Activated naive CD8-positive, alpha-beta T cell treated with anti-CD3 and anti-CD28 coated beads, Interleukin-2, amount 10 ng/mL, durations not matched to agents 7 days and 5 days (primary cell): ENCODE measurements around the gene NUTF2. TPM values are rescaled to one million over a fixed set of nuclear protein-coding genes. Genes with fewer than 3 reads are reported as not detected.
"Not testable (repeated sequence)": the region's sequence is repeated elsewhere in the genome, so short reads cannot be mapped to it uniquely, and the experiment has no call there.

ENCODE experiments used
- ATAC-seq: fragments of 150-1000 bp; cut with Tn5 transposase; one replicate; pipeline ENCODE4 v1.10.0; 2021; ENCODE audit warnings: low read depth, moderate library complexity
- POLR2A ChIA-PET: fragments of 350-600 bp; sonication (Branson Sonifier 250); formaldehyde crosslinking; loops from one replicate; lab custom pipeline; 2021; ENCODE audit warnings: antibody characterized with exemption; lab: Charles Lee
- DNase-seq: peaks from one replicate; pipeline ENCODE4 v3.0.0; 2021
- H3K27ac Mint-ChIP-seq: one replicate; pipeline ENCODE4 v1.8.0; 2022; ENCODE audit warnings: mild to moderate bottlenecking, mixed read lengths
- H3K27me3 Mint-ChIP-seq: one replicate; pipeline ENCODE4 v1.8.0; 2022; ENCODE audit warnings: mild to moderate bottlenecking, moderate library complexity, mixed read lengths
- H3K36me3 Mint-ChIP-seq: one replicate; pipeline ENCODE4 v1.8.0; 2021; ENCODE audit warnings: mild to moderate bottlenecking, mixed read lengths
- H3K4me1 Mint-ChIP-seq: one replicate; pipeline ENCODE4 v1.8.0; 2021; ENCODE audit warnings: mixed read lengths
- H3K4me3 Mint-ChIP-seq: one replicate; pipeline ENCODE4 v1.8.0; 2022; ENCODE audit warnings: mild to moderate bottlenecking, moderate library complexity, mixed read lengths
- H3K9me3 Mint-ChIP-seq: one replicate; pipeline ENCODE4 v1.8.0; 2021; ENCODE audit warnings: mixed read lengths
- total RNA-seq, 2 experiments: library from RNA; stranded (reverse); gene quantifications; one replicate each; pipeline ENCODE4 v1.2.3, GENCODE V29; 2021

The NUTF2 gene
- total RNA-seq, 2 experiments from 2014 or later: 88.4 TPM

GRCh38 chr16:67820608-67821259, 26.0 kb upstream of the NUTF2 start:
- H3K36me3 Mint-ChIP-seq: no peaks in the 10 kb centered on the region
- H3K27me3 Mint-ChIP-seq: peaks cover 2% of the 10 kb centered on the region
- no peaks in the 10 kb centered on the region for H3K9me3 Mint-ChIP-seq
- H3K4me1 Mint-ChIP-seq: peaks cover 7% of the 10 kb centered on the region
- H3K27ac Mint-ChIP-seq: no peak overlapping the region
- DNase-seq (no peak), ATAC-seq (no peak)
- no peak overlapping the region for H3K4me3 Mint-ChIP-seq
- POLR2A ChIA-PET: no interaction called here

GRCh38 chr16:67822511-67822910, 24.2 kb upstream of the NUTF2 start:
- H3K4me3 Mint-ChIP-seq: no peak overlapping the region
- DNase-seq (no peak), ATAC-seq (no peak)
- no peaks in the 10 kb centered on the region for H3K27me3 Mint-ChIP-seq
- peaks cover 2% of the 10 kb centered on the region for H3K4me1 Mint-ChIP-seq
- no peak overlapping the region for H3K27ac Mint-ChIP-seq
- no peaks in the 10 kb centered on the region for H3K36me3 Mint-ChIP-seq
- POLR2A ChIA-PET: no interaction called here
- no peaks in the 10 kb centered on the region for H3K9me3 Mint-ChIP-seq

DNA sequence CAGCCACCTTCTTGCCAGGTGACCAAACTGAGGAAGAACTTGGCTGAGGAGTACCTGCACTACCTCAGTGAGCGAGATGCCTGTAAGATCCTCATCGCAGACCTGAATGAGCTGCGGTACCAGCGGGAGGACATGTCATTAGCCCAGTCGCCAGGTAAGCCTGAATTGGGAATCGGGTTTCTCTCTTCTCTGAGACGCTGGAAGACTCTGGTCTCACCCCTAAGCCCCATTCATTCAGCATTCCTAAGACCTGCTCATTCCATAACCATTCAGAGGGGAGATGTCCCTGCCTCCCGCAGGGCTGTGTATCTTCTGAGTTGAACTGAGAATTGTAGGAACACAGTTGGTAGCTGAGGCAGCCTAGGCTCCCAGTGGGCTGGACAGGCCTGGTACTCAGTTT, 21.6 kb upstream of the NUTF2 start:
- H3K27me3 Mint-ChIP-seq: no peaks in the 10 kb centered on the region

DNA sequence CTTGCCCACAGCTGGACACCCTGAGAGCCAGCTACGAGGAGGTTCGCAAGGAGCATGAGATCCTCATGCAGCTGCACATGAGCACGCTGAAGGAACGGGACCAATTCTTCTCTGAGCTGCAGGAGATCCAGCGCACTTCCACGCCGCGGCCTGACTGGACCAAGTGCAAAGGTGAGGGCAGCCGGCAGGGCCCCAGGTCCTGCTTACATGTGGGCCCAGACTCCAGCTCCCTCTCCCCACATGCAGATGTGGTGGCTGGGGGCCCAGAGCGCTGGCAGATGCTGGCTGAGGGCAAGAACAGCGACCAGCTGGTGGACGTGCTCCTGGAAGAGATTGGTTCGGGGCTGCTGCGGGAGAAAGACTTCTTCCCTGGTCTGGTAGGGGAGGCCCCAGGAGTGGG, 20.8 kb upstream of the NUTF2 start:
- H3K36me3 Mint-ChIP-seq: peaks cover 5% of the 10 kb centered on the region
- no peak overlapping the region for H3K27ac Mint-ChIP-seq
- no peaks in the 10 kb centered on the region for H3K9me3 Mint-ChIP-seq
- no peak for DNase-seq
- H3K4me3 Mint-ChIP-seq: no peak overlapping the region
- no peaks in the 10 kb centered on the region for H3K27me3 Mint-ChIP-seq
- POLR2A ChIA-PET: interaction anchor here (1.3 kb wide), 1 partner anchor 17 kb away, joined by 3 read pairs; no protein-coding TSS in a partner anchor
- H3K4me1 Mint-ChIP-seq: peaks cover 2% of the 10 kb centered on the region
- ATAC-seq: no peak

More for the DNA sequence above, 21.6 kb upstream of the NUTF2 start:
- H3K4me1 Mint-ChIP-seq: peaks cover 2% of the 10 kb centered on the region
- no peak overlapping the region for H3K4me3 Mint-ChIP-seq
- no peak overlapping the region for H3K27ac Mint-ChIP-seq
- H3K9me3 Mint-ChIP-seq: no peaks in the 10 kb centered on the region
- DNase-seq (no peak), ATAC-seq (no peak)
- POLR2A ChIA-PET: no interaction called here
- peaks cover 2% of the 10 kb centered on the region for H3K36me3 Mint-ChIP-seq

DNA sequence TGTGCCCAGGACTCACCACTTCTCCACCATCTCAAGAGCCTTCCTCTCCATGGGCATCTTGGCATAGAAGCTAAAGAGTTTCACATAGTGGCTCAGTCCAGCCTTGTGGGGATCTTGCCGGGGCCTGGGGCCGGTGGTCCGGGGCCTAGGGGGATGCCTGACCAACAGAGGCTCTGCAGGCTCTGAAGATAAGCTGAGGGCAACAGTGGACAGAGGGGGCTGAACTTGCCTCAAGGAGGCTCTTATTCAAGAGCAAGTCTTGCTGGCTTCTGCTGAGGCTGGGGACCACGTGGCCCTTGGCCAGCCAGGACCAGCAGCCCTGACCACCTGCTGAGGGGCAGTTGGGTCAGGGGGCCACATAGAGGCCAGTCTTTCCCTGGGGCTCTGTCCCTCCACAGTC, 18.1 kb upstream of the NUTF2 start:
- H3K9me3 Mint-ChIP-seq: no peaks in the 10 kb centered on the region
- H3K36me3 Mint-ChIP-seq: peaks cover 9% of the 10 kb centered on the region
- H3K27me3 Mint-ChIP-seq: no peaks in the 10 kb centered on the region
- POLR2A ChIA-PET: no interaction called here
- DNase-seq (no peak), ATAC-seq (no peak)
- H3K4me3 Mint-ChIP-seq: no peak overlapping the region
- H3K4me1 Mint-ChIP-seq: peaks cover 10% of the 10 kb centered on the region
- no peak overlapping the region for H3K27ac Mint-ChIP-seq

DNA sequence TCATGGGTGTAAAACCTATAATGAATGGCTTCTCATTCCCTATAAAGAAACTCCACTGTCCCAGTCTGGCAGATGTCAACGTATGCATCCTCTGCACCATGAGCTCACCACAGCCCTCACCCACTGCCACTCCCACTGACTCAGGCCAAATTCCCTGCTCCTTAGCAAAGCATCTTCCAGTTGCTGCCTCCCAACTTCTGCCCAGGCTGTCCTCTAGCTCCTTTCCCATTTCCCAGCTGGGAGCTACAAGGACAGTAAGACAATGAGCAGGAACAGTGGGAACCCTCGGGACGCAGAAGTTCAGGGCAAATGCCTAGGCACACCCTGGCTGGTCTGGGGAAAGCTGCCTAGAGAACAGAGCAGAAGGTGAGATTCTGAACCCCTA, 13.7 kb upstream of the NUTF2 start:
- POLR2A ChIA-PET: interaction anchor here (0.6 to 2.4 kb wide), 9 partner anchors 10 to 312 kb away, joined by 3 to 21 read pairs (median 6); partner anchors contain the start of genes CENPT, NUTF2, PSMB10 and RANBP10
- H3K4me1 Mint-ChIP-seq: peaks cover 14% of the 10 kb centered on the region
- DNase-seq (no peak), ATAC-seq (no peak)
- no peaks in the 10 kb centered on the region for H3K9me3 Mint-ChIP-seq
- H3K27ac Mint-ChIP-seq: peak overlapping the region; percentile 85
- no peaks in the 10 kb centered on the region for H3K27me3 Mint-ChIP-seq
- peaks cover 9% of the 10 kb centered on the region for H3K36me3 Mint-ChIP-seq
- peak overlapping the region; percentile 89 for H3K4me3 Mint-ChIP-seq

DNA sequence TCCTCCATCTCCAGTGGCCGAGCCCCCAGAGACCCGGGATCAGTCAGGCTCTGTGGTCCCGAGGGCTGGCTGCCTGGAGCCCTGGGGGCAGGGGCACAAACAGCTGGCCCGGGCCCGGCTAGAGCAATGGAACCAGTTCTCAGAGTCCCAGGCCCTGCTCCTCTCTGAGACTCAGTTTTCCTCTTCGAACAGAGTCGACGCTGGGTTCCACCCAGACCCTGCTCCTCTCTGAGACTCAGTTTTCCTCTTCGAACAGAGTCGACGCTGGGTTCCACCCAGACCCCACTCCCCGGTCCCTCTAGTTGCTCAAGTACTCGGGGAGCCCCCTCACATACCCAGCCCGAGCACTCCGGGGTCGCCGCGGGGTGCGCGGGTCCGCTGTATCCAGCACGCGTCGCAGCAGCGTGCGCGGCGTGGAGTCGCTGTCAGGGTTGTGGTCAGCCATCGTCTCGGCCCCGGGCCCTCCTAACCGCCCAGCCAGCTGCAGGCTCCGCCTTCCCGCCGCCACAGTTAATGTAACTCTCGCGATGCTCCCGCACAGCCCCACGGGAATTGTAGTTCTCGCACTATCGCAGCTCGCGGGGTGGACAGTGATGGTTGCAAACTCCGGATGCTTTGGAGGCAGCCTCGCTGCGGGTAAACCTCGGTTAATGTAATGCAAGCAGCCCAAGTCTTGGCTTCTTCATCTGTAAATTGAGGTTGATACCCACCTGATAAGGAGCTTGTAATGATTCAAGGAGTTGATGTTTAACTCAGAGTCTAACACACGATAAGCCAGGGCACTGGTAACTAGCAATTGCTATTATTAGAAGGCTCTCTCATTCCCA, 13.1 kb upstream of the NUTF2 start:
- peak overlapping the region; percentile 85 for H3K27ac Mint-ChIP-seq
- no peaks in the 10 kb centered on the region for H3K9me3 Mint-ChIP-seq
- H3K27me3 Mint-ChIP-seq: no peaks in the 10 kb centered on the region
- peak; percentile 94 for DNase-seq
- H3K4me1 Mint-ChIP-seq: peaks cover 14% of the 10 kb centered on the region
- peak overlapping the region; percentile 89 for H3K4me3 Mint-ChIP-seq
- H3K36me3 Mint-ChIP-seq: peaks cover 9% of the 10 kb centered on the region
- ATAC-seq: peak; percentile 98
- POLR2A ChIA-PET: interaction anchor here (0.6 to 2.4 kb wide), 13 partner anchors 9 to 312 kb away, joined by 3 to 21 read pairs (median 4); partner anchors contain the start of genes CENPT, NUTF2, PSMB10 and RANBP10

DNA sequence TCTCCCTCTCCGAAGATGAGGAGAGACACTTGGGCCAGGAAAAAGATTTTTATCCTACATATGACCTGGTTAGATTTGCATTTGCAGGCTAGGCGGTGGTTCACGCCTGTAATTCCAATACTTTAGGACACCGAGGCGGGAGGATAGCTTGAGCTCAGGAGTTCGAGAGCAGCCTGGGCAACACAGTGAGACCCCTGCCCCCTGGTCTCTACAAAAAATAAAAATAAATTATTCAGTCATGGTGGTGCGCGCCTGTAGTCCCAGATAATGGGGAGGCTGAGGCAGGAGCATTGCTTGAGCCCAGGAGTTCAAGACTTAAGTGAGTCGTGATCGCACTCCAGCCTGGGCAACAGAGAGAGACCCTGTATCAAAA, 12.5 kb upstream of the NUTF2 start:
- POLR2A ChIA-PET: interaction anchor here (0.6 to 2.4 kb wide), 12 partner anchors 8 to 313 kb away, joined by 3 to 21 read pairs (median 4); partner anchors contain the start of genes CENPT, NUTF2, PSMB10 and RANBP10
- H3K27me3 Mint-ChIP-seq: no peaks in the 10 kb centered on the region

GRCh38 chr16:67837190-67837589, 9.5 kb upstream of the NUTF2 start:
- H3K27me3 Mint-ChIP-seq, H3K9me3 Mint-ChIP-seq, H3K4me3 Mint-ChIP-seq, H3K36me3 Mint-ChIP-seq, ATAC-seq, H3K27ac Mint-ChIP-seq, DNase-seq, POLR2A ChIA-PET: not testable (repeated sequence)
- peaks cover 19% of the 10 kb centered on the region for H3K4me1 Mint-ChIP-seq

More for the DNA sequence above, 12.5 kb upstream of the NUTF2 start:
- Mint-ChIP-seq H3K4me1 (peaks cover 14% of the 10 kb centered on the region), H3K27ac (peak overlapping the region; percentile 85), H3K36me3 (peaks cover 9% of the 10 kb centered on the region), H3K9me3 (no peaks in the 10 kb centered on the region), H3K4me3 (peak overlapping the region; percentile 89)
- DNase-seq (no peak), ATAC-seq (no peak)

- no peaks in the 10 kb centered on the region for H3K27me3 Mint-ChIP-seq
- ATAC-seq (no peak), DNase-seq (no peak)
- no peaks in the 10 kb centered on the region for H3K36me3 Mint-ChIP-seq
- POLR2A ChIA-PET: no interaction called here
- no peaks in the 10 kb centered on the region for H3K9me3 Mint-ChIP-seq
- H3K4me1 Mint-ChIP-seq: peaks cover 15% of the 10 kb centered on the region
- H3K4me3 Mint-ChIP-seq: no peak overlapping the region
- no peak overlapping the region for H3K27ac Mint-ChIP-seq
Observed at GRCh38 chr16:67837811-67838210, 8.9 kb upstream of the NUTF2 start.

- peaks cover 27% of the 10 kb centered on the region for H3K4me1 Mint-ChIP-seq
- ATAC-seq: no peak
- no peaks in the 10 kb centered on the region for H3K9me3 Mint-ChIP-seq
- no peak for DNase-seq
- no peaks in the 10 kb centered on the region for H3K27me3 Mint-ChIP-seq
- peaks cover 2% of the 10 kb centered on the region for H3K36me3 Mint-ChIP-seq
- H3K4me3 Mint-ChIP-seq: peak overlapping the region; percentile 92
- peak overlapping the region; percentile 98 for H3K27ac Mint-ChIP-seq
- POLR2A ChIA-PET: interaction anchor here (0.6 to 0.9 kb wide), 4 partner anchors 32 to 234 kb away, joined by 3 to 5 read pairs (median 4); partner anchors contain the start of gene EDC4
Observed at GRCh38 chr16:67841198-67841815, 5.4 kb upstream of the NUTF2 start.

DNA sequence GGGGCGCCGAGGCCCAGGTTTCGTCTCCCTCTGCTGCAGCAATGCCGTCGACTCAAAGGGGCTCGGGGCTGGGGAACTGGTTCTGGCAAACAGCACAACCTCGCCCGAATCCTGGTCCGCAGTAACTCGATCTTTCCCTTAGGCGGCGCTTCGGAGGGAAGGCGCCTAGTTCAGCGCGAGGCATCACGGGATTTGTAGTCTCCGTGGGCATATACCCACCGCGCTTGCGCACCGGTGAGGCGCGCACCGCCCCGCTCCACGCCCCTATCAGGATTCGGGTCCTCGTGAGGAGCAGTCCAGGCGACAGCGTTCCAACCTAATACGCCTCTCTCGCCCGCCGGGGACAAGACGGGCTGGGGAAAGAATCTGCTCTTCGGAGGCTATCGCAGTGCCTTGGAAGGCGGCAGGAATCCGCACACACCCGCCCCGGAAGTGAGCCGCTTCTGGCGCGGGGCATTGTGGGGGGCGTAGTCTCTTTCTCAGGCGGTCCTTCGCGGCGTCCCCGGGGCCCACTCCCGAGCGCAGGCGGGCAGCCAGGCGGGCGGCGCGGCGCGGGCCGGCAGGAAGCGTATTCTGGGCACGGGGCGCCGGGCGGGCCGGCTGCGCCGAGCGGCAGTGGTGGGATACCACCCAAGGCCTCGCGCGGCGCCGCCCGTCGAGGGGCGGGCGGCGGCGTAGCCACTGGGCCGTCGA, 4.8 kb upstream of the NUTF2 start, which contains the start of gene THAP11:
THAP11 (plus strand) TSS at position 505 of the 693 bp plus-strand sequence. CDS start 235 bp downstream, outside the sequence.
- POLR2A ChIA-PET: interaction anchor here (0.9 to 3.4 kb wide), 3 partner anchors 8 to 94 kb away, joined by 3 to 16 read pairs (median 4); partner anchors contain the start of genes EDC4 and PSMB10
- H3K9me3 Mint-ChIP-seq: no peaks in the 10 kb centered on the region
- ATAC-seq: peak; percentile 51
- peaks cover 2% of the 10 kb centered on the region for H3K36me3 Mint-ChIP-seq
- no peaks in the 10 kb centered on the region for H3K27me3 Mint-ChIP-seq
- peak within 1 kb of the TSS; percentile 98 for H3K27ac Mint-ChIP-seq
- H3K4me1 Mint-ChIP-seq: peaks cover 27% of the 10 kb centered on the region
- peak; percentile 95 for DNase-seq
- peak within 1 kb of the TSS; percentile 95 for H3K4me3 Mint-ChIP-seq
